ENCODE data around the gene CDH4.

CDH4 gene

DNA sequence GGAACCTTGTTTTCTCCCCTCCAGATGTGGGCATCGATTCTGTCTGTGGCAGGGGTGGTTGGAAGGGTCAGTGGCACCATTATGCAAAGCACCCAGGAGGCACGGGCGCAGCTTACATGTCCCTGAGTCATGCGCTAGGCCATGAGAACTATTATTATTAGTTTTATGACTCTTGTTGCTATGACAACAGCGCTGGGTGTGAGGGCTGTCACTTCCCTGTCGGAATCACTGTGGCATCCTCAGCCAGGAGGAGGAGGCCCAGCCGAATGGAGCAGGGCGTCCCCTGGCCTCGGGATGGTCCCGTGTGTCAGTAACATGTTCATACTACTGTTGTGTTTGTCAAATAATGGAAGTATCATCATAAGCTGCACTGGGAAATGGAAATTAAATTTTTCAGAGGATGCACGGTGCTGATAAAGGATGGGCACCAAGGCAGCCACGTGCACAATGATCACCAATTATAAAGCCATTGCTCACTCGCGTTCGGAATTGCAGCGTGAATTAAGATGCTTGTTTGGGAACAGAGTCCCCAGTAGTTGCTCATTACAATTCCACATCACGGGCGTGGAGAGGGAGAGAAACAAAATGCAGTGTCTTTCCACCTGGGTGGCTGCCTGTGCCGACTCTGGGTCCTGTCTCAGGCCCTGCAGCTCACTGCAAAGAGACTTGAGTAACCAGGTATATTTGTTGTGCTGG, 247.9 kb downstream of the CDH4 start:
- DNase-seq, result no peak

DNA sequence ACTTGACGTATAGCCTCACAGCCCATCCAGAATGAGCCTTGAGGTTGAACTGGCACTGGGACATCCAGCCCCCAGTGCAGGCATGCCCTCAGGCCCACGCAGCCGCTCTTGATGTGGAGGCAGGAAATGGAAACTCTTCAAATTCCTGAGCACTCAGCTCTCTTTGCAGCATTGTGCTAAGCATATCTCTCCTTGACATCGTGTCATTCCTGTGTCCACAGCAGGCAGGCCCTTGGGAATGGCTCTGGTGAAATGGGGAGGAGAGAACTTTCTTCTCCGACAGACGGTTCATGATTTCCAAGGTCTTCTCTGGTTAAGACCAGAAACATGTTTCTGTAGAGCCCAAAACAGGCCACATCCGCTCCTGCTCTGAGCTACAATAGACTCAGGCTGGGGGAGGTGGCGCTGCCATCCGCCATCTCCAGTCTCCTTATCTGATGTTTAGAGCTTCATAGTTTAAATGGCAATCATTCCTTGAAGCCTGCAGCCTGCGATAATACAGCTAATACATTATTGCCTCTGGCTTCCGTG, 248.8 kb downstream of the CDH4 start:
- no peak for DNase-seq

DNA sequence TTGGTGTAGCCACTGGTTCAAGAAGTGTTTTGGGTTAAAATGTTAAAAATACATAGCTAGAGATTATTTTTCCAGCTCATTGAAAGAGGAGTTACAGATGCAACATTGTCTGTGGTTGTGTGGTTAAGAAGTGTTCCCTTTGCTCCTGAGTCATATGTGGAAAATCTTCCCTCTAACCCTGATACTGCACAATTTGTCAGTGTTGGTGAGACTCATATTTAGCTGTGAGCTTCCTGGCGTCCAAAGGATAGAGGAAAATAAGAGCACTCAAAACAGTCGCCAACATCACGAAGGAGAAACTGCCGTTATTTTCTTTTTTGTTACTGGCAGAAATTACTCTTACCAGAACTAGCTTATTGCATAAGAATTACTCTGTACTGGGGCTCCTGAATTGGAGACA, 250.4 kb downstream of the CDH4 start:
- no peak for DNase-seq

DNA sequence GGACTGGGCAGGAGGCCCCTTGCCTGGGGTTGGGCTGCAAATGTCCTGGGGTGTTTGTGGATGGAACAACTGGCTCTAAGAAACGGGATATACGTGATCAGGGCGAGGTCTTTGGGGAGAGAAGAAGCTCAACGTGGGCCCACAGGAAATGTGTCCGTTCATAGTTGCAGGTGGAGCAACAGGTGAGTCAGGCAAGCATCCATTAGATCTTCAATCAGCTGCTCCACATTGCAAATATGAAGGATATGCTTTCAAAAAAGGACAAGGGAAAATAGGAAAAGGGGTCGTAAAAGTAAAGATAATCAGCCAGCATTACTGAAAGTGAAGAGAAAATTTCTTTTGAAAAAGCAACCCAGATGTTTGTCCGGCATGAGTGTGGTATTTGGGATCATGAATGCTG, 251.0 kb downstream of the CDH4 start:
- no peak for DNase-seq

GRCh38 chr20:61505508-61505907, 253.4 kb downstream of the CDH4 start:
- DNase-seq, result no peak

DNA sequence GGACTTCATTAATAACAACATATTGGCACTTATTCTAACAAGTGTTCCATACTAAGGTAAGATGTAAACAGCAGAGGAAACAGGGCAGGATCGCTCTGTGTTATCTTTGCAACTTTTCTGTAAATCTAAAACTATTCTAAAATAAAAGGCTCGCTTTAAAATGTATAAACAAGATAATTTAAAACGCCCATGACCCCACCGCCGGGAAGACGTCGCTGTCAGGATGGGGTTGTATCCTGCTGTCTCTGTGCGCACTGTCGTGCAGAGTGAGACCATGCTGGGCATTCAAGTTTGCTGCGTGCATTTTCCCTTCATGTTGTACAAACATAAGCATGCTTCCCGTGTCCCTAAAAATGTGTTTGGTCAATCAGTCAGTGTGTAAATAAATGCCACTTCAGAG, 255.7 kb downstream of the CDH4 start:
- DNase-seq, result no peak

DNA sequence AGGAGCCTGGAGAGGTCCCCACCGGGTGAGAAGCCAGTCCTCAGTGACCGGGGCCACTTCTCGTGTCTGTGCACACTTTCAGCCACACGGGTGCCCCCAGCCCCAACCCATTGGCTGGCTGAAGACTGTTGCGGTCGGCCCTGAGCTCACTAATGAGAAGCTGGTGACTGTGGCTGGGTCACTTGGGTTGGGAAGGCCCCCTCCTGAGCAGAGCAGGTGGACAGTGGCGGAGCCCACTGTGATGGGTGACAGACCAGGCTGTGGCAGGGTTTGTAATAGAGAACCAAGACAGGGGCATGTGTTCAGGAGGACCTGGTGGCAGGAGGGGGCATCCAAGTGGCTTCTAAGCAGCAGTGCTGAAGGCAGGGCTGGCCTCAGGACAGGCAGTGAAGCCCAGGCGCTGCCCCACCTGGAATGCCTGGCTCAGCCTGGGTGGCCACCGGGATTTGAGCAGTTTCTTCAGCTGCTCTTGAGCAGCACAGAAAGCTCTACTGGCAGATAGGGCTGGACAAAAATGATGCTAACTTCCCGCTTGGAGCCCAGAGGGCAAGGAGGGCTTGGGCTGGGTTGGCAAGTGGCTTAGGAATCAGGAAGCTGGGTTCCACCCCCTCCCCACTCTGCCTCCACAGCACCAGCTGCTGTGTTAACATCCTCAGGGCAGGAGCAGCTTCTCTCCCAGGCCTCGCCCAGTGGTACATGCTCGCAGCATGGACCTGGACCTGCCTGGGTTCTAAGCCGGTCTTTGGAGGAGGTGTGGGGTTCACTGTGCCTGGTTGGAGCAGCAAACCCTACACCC, 256.4 kb downstream of the CDH4 start:
- no peak for DNase-seq

GRCh38 chr20:61510778-61511330, 258.8 kb downstream of the CDH4 start:
- no peak for DNase-seq

GRCh38 chr20:61512475-61512874, 260.4 kb downstream of the CDH4 start:
- no peak for DNase-seq

DNA sequence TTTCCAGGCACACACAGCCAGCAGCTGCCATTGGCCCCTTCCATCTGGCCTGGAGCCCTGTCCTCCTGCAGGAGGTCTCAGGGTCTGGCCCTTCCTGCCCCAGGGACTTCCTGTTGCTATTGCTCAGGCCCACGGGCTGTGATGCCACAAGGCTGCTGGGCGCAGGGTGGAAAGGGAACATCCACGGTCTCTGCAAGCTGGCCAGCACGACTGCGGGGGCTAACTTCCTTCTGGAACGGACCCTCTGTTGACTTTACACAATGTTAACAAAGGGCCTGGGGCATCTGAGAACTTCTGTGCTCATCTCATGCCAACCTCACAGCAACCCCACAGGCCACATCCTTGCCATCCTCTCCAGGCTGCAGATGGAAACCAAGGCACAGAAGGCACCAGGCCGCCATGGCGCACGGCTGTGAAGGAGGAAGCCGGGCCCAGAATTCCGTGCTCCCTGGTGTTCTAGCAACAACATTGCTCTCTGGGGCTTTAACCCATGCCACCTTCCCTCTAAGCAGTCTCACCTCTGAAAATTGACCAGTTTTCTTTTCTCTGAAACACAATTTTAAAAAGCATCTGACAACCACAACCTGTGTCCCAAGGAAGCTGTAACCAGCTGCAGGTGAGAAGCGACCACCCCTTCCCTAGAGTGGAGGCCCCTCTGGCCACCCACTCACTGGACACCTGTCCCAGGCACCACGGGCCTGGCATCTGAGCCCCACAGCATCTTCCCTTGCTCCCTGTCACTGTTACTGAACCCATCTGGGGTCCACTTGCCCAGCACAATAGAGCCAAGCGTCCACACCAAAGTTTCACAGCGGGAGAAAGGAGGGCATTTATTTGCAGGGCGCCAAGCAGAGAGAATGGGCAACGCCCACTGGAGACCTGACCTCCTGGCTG, 261.3 kb downstream of the CDH4 start:
- no peak for DNase-seq

DNA sequence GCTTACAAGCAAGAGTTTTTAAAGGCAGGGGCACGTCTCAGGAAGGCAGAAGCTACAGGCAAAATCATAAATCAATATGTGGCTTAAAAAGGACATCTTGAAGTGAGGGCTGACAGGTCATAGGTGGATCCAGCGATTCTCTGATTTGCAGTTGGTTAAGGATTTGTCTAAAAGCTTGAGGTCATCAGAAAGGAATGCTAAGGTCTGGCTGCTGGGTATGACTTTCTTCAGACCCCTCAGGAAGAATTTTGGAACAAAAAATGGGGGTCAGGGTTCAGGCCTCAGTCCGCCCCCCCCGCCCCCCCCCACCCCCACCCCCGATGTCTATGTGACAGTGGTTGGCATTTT, 261.9 kb downstream of the CDH4 start:
- no peak for DNase-seq

- DNase-seq, result no peak
These were observed 262.3 kb downstream of the CDH4 start for GRCh38 chr20:61514396-61514795.

- DNase-seq, result no peak
These were observed 262.9 kb downstream of the CDH4 start for GRCh38 chr20:61514805-61515505.

GRCh38 chr20:61515922-61516321, 263.9 kb downstream of the CDH4 start:
- DNase-seq, result no peak

DNA sequence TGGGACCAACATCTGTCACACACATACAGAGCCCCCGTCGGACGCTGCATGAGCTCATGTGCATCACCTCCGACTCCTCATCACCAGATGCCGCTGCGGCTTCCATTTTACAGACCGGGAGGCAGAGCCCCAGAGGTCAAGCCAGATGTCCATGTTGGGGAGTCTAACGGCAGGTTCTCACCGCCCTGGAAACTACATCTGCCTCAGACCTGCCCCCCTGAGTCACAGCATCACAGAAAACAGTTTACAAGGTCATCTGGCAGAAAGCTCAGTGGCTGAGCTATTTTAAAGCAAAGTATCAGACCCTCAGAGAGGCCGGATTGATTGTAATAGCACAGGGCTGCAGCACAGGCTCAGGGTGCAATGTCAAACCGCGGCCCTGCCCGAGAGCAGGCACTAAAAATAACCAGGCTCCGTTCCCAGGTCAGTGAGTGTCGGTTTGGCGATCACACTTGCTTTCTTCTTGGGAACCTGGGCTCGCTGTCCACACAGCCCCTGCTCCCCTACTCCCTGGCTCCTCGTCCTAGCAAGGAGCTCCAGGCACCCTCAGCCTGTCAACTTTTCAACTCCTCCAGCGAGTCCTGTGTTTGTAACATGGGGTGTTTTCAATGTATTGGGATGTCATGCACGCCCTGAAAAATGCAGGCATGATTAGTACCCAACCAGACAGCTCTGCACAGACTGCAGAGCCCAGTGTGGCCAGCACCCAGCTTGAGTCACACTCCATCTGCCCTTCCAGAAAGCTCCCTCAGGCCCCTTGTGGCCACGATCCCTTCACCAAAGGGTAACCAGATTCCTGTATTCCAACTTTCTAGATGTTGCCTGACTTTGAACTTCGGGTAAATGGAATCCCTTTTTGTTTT, 264.5 kb downstream of the CDH4 start:
- DNase-seq, result no peak

- DNase-seq, result no peak
These were observed 265.4 kb downstream of the CDH4 start for GRCh38 chr20:61517419-61517818.

DNA sequence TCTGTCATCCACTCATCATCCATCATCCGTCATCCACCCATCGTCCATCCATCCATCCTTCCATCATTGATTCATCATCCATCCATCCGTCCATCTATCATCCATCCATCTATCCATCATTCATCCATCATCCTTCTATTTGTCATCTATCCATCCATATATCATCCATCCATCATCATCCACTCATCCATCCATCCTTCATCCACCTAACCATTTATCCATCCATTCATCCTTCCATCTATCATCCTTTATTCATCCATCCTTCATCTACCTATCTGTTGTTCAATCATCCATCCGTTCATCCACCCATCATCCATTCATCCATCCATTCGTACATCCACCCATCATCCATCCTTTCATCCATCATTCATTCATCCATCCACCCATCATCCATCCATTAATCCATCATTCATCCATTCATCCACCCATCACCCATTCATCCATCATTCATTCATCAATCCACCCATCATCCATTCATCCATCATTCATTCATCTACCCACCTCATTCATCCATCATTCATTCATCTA, 266.4 kb downstream of the CDH4 start:
- no peak for DNase-seq

DNA sequence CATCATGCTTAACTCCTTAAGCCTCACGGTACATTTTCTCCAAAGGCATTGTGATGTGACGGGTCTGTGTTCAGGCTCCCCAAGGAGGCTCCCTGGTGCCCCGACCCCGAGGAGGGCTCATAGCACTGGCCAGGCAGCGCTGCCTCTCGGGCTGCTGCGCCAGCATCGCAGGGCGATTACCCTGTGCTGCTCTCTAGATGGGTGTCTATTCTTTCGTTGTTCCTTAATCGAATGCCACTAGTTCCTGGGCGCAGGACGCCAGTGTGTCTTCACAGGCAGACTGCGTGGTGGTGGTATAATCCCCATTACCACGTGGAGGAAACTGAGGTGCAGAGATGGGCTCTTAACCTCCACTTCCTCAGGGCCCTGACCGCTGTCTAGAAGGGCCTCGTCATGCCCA, 267.4 kb downstream of the CDH4 start:
- no peak for DNase-seq

DNA sequence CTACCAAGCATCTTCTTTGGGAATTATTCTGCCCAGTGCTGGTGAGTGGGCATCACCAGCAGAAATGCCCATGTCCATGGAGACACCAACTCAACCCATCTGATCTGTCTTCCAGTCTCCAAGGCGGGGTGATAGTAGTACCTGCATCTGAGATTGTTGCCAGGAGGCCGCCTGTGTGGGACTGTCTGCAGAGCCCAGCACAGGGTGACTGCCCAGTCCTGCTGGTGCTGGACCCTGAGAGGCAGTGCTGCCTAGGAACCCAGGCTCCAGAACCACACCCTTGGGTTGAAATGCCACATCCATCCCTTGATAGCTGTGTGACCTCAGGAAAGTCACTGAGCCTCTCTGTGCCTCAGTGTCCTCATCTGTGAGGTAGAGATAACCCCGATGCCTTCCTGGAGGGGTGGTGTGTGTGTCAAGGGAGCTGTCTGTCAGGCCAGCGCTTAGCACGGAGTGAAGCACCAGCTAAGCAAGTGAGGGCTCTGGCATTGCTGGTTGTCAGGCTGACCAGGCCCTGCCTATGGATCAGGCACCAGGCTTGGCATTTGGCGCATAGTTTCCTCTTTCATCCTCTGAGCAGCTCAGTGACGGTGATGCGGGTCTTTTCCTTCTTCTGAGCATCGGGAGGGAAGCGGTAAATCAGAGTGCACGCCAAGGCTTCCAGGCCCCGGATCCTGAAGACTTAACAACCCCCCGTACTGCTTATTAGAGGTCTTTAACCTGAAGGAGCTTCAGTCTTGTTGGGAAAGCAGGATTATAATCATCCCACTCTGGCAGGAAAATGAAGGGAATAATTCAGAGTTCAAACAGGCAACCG, 268.2 kb downstream of the CDH4 start:
- DNase-seq, result no peak

DNA sequence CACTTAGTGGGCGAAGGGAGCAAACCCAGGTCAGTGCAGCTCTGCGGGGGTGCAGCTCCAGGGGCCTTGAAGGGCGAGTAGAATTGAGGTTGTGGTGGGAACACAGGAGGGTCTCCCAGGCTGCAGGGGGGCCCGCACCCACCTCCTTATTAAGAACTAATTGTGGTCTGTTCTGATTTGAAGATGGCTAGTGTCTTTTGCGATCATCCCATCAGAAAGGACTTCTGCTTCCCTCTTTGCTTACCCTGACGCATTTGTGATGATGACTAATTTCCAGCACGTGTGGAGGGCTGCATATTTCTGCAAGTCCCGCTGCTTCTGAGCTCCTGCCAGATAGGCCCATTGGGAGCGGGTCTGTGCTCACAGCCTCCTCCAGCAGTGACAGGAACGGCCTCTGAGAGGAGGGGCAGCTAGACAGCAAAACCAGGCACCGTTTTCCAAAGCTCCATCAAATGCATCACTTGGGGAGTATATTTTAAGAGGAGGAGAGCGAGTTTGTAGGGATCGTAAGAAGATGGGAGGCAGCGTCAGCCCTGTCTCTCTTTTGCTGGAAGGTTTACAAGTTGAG, 268.9 kb downstream of the CDH4 start:
- DNase-seq, result no peak

All from CD4-positive, alpha-beta T cell treated with Interleukin-17A for 1 hour (primary cell).